ENCODE data around the gene MLLT6. TPM values are rescaled to one million over a fixed set of nuclear protein-coding genes. Genes with fewer than 3 reads are reported as not detected.

The MLLT6 gene
- polyA plus RNA-seq, 2 of the 4 experiments (the other 2 are of a cell fraction) = 28.3 to 28.9 TPM

DNA sequence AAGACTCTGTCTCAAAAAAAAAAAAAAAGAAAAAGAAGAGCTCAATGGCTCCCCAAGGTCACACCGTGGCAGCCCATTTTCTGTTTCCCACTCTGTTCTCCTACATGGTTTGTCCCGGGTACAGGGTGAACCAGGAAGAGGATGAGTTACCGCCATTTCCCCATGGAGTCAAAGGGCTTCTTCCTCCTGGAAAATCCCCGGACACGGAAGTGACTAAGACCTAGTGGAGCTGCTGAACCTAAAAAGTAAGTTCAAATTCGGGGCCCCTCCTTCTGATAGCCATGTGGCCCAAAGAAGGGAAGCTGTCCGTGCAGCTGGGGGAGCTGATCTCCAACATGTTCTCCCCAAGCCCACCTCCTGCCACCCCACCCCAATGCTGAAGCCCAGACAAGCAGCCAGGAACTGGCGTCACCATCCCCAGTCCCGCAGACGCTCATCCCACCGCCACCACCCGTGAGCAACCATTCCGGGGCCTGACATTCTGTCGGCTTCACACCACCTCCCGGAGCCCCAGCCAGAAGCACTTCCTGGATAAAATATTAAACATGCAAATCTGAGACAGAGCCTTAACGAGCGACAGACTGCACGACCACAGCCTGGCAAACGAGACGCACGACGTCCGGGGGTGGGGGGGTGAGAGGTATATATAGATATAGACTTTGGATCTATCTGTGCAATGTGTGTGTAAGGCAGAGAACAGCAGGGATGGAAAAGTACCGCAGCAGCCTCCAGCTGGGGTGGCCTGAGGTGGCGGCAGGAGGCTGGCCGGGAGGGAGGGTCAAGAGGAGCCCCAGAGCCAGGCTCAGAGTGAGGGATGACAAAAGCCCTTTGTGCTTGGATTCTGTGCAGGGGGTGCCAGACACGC lies 47.9 kb upstream of the MLLT6 start:
- no peak overlapping the region for H3K4me2 ChIP-seq
- CTCF ChIA-PET = interaction anchor here (1.0 to 26.0 kb wide), 6 partner anchors 8 to 165 kb away, joined by 4 to 435 read pairs (median 74); partner anchors contain the start of genes EPOP and SRCIN1
- H3K9me3 ChIP-seq = no peaks in the 10 kb centered on the region
- DNase-seq (ENCODE audit: low read depth in 1 of 2, low spot score in 1 of 2) (no peak), ATAC-seq (no peak), FAIRE-seq (no peak)
- no peaks in the 10 kb centered on the region for H3K4me1 ChIP-seq
- H3K4me3 ChIP-seq = no peak overlapping the region
- POLR2A ChIA-PET = no interaction called here
- 78% methylated on average over 27 of the region's 27 CpGs for WGBS (ENCODE audit: missing lambda C conversion rate)
- no peak overlapping the region for H3K27ac ChIP-seq
- no peak for TF ChIP-seq JUN (IDR thresholded peaks at IDR 0.05)
- TF ChIP-seq, protein P1, sequence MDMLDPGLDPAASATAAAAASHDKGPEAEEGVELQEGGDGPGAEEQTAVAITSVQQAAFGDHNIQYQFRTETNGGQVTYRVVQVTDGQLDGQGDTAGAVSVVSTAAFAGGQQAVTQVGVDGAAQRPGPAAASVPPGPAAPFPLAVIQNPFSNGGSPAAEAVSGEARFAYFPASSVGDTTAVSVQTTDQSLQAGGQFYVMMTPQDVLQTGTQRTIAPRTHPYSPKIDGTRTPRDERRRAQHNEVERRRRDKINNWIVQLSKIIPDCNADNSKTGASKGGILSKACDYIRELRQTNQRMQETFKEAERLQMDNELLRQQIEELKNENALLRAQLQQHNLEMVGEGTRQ (IDR thresholded peaks at IDR 0.05) = no peak
- TF ChIP-seq EHF (CRISPR knock-in tag; IDR thresholded peaks at IDR 0.05) = no peak
- no peak for TF ChIP-seq CBX8 (IDR thresholded peaks at IDR 0.05)
- no peak for TF ChIP-seq CBX2 (IDR thresholded peaks at IDR 0.05; ENCODE audit: borderline replicate concordance, low read depth)
- TF ChIP-seq, protein P2, sequence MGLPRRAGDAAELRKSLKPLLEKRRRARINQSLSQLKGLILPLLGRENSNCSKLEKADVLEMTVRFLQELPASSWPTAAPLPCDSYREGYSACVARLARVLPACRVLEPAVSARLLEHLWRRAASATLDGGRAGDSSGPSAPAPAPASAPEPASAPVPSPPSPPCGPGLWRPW (IDR thresholded peaks at IDR 0.05) = no peak
- no peak for TF ChIP-seq POLR2AphosphoS2 (conservative IDR thresholded peaks at IDR 0.05; ENCODE audit: low read length)
- no peak for TF ChIP-seq RCOR1 (IDR thresholded peaks at IDR 0.05; ENCODE audit: low read depth, low read length)
- TF ChIP-seq, protein P3, sequence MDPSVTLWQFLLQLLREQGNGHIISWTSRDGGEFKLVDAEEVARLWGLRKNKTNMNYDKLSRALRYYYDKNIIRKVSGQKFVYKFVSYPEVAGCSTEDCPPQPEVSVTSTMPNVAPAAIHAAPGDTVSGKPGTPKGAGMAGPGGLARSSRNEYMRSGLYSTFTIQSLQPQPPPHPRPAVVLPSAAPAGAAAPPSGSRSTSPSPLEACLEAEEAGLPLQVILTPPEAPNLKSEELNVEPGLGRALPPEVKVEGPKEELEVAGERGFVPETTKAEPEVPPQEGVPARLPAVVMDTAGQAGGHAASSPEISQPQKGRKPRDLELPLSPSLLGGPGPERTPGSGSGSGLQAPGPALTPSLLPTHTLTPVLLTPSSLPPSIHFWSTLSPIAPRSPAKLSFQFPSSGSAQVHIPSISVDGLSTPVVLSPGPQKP (IDR thresholded peaks at IDR 0.05; ENCODE audit: low read depth, low read length) = no peak
- TF ChIP-seq RFX5 (IDR thresholded peaks at IDR 0.05) = no peak
- no peak for TF ChIP-seq EHMT2 (IDR thresholded peaks at IDR 0.05; ENCODE audit: low read depth)
- TF ChIP-seq JUNB (IDR thresholded peaks at IDR 0.05) = no peak
- TF ChIP-seq BHLHE40 (IDR thresholded peaks at IDR 0.05; ENCODE audit: low read depth, low read length) = no peak
- TF ChIP-seq EP300 (IDR thresholded peaks at IDR 0.05) = no peak
- no peak for TF ChIP-seq MAFK (IDR thresholded peaks at IDR 0.05; ENCODE audit: partially characterized antibody)
- no peak for TF ChIP-seq NPAS2 (CRISPR knock-in tag; IDR thresholded peaks at IDR 0.05; ENCODE audit: borderline replicate concordance)
- TF ChIP-seq, protein P4, sequence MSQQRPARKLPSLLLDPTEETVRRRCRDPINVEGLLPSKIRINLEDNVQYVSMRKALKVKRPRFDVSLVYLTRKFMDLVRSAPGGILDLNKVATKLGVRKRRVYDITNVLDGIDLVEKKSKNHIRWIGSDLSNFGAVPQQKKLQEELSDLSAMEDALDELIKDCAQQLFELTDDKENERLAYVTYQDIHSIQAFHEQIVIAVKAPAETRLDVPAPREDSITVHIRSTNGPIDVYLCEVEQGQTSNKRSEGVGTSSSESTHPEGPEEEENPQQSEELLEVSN (IDR thresholded peaks at IDR 0.05; ENCODE audit: borderline replicate concordance, low read depth) = no peak

DNA sequence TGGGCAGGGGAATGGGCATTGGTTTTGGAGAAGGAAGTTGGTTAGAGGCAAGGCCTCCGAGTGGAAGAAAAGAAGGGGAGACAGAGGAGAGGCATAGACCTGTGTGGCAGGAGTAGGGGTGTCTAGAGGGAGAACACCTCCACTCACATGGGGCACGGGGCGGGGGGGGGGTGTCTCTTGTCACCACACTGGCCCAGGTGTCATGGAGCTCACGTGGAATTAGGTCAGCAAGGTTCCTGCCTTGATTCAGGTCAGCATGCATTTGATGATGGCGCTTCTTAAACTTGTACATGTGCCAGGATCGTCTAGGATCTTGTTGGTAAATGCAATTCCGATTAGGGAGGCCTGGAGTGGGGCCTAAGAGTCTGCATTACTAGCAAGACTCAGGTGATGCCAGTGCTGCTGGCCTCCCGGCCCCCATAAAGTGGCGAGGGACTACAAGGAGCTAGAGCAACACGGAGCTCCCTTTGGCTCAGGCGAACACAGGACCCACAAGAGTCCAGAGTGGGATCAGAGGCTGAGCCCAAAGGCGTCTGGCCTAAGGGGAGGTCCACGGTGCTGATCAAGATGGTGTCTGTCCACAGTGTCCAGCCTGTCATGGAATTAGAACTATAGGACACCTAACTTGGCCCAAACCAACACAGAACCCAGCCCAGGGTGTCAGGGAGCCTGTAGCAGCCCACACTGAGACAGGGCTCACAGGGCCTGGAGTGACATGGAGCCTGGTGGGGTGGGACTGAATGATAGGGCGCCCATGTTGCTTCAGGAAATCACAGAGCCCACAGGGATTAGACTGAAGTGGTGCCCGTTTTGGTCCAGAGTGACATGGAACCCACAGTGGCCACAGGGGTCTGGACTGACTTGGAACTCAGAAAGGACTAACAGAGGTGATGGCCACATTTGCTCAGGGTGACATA lies 47.0 kb upstream of the MLLT6 start:
- Histone ChIP-seq H3K4me1 (no peaks in the 10 kb centered on the region), H3K9me3 (no peaks in the 10 kb centered on the region), H3K27ac (no peak overlapping the region), H3K4me3 (no peak overlapping the region), H3K4me2 (no peak overlapping the region)
- WGBS (ENCODE audit: missing lambda C conversion rate) = 61% methylated on average over 15 of the region's 15 CpGs
- ChIA-PET CTCF (interaction anchor here (2.5 to 26.0 kb wide), 4 partner anchors 7 to 101 kb away, joined by 5 to 435 read pairs (median 166); partner anchors contain the start of genes EPOP and SRCIN1), POLR2A (no interaction called here)
- ATAC-seq (no peak), FAIRE-seq (no peak), DNase-seq (ENCODE audit: low read depth in 1 of 2, low spot score in 1 of 2) (no peak)
- TF ChIP-seq, protein P4 (IDR thresholded peaks at IDR 0.05; ENCODE audit: borderline replicate concordance, low read depth) = no peak

Data from A549 (cell line).